ENCODE measurements around the gene PCDHGA1.
"Not testable (repeated sequence)": the region's sequence is repeated elsewhere in the genome, so short reads cannot be mapped to it uniquely, and the experiment has no call there.

- TF ChIP-seq NR3C1 (IDR thresholded peaks at IDR 0.05); RAD21 (conservative IDR thresholded peaks at IDR 0.05 in 1 of 2, IDR thresholded peaks at IDR 0.05 in 1 of 2); CTCF (IDR thresholded peaks at IDR 0.05); POLR2AphosphoS2 (conservative IDR thresholded peaks at IDR 0.05; ENCODE audit: low read length); EP300 (IDR thresholded peaks at IDR 0.05); CEBPB (IDR thresholded peaks at IDR 0.05); SMC3 (IDR thresholded peaks at IDR 0.05); RCOR1 (IDR thresholded peaks at IDR 0.05; ENCODE audit: low read depth, low read length); POLR2A (IDR thresholded peaks at IDR 0.05; ENCODE audit: low read length); MAFK (IDR thresholded peaks at IDR 0.05; ENCODE audit: partially characterized antibody); CHD2 (IDR thresholded peaks at IDR 0.05; ENCODE audit: low read length, partially characterized antibody): not testable (repeated sequence)
- TF ChIP-seq, protein P1, sequence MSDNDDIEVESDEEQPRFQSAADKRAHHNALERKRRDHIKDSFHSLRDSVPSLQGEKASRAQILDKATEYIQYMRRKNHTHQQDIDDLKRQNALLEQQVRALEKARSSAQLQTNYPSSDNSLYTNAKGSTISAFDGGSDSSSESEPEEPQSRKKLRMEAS (IDR thresholded peaks at IDR 0.05): not testable (repeated sequence)
- TF ChIP-seq, protein P2, sequence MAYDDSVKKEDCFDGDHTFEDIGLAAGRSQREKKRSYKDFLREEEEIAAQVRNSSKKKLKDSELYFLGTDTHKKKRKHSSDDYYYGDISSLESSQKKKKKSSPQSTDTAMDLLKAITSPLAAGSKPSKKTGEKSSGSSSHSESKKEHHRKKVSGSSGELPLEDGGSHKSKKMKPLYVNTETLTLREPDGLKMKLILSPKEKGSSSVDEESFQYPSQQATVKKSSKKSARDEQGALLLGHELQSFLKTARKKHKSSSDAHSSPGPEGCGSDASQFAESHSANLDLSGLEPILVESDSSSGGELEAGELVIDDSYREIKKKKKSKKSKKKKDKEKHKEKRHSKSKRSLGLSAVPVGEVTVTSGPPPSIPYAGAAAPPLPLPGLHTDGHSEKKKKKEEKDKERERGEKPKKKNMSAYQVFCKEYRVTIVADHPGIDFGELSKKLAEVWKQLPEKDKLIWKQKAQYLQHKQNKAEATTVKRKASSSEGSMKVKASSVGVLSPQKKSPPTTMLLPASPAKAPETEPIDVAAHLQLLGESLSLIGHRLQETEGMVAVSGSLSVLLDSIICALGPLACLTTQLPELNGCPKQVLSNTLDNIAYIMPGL (CRISPR knock-in tag; IDR thresholded peaks at IDR 0.05; ENCODE audit: borderline replicate concordance): not testable (repeated sequence)
These were observed 45.3 kb downstream of the PCDHGA1 start for GRCh38 chr5:141375444-141376155.
